WTC11 (cell line): ENCODE results near the gene PAF1. TPM values are rescaled to one million over a fixed set of nuclear protein-coding genes. Genes with fewer than 3 reads are reported as not detected.

Experiments used
- ATAC-seq: fragments of 200-7000 bp; cut with Tn5 transposase; 2 replicates; pipeline ENCODE4 v1.10.0; 2021; ENCODE audit warnings: mild to moderate bottlenecking, moderate library complexity
- CTCF ChIA-PET: fragments of 300-600 bp; sonication (Branson Sonifier 250); formaldehyde crosslinking; loops from one replicate; lab custom pipeline; 2021; ENCODE audit warnings: antibody characterized with exemption; lab: Charles Lee
- POLR2A ChIA-PET: fragments of 350-600 bp; sonication (Branson Sonifier 250); formaldehyde crosslinking; loops from one replicate; lab custom pipeline; 2021; ENCODE audit warnings: antibody characterized with exemption; lab: Charles Lee
- DNase-seq: peaks from one replicate; pipeline ENCODE4 v3.0.0; 2021; ENCODE audit warnings: low spot score
- H3K27ac Mint-ChIP-seq: 2 replicates; pipeline ENCODE4 v1.8.0; 2021; ENCODE audit warnings: mixed read lengths
- H3K27me3 Mint-ChIP-seq: 2 replicates; pipeline ENCODE4 v1.8.0; 2021; ENCODE audit warnings: low read depth, mild to moderate bottlenecking, moderate library complexity, mixed read lengths
- H3K36me3 Mint-ChIP-seq: 2 replicates; pipeline ENCODE4 v1.8.0; 2021; ENCODE audit warnings: mixed read lengths
- H3K4me1 Mint-ChIP-seq: 2 replicates; pipeline ENCODE4 v1.8.0; 2022; ENCODE audit warnings: mixed read lengths
- H3K4me3 Mint-ChIP-seq: 2 replicates; pipeline ENCODE4 v1.8.0; 2021; ENCODE audit warnings: mild to moderate bottlenecking, moderate library complexity, mixed read lengths
- H3K9me3 Mint-ChIP-seq: 2 replicates; pipeline ENCODE4 v1.8.0; 2021; ENCODE audit warnings: mixed read lengths
- CBFB ChIP-seq: sonication (generic); formaldehyde crosslinking; IDR thresholded peaks from 2 replicates; pipeline ENCODE4 v1.8.1; 2022; ENCODE audit warnings: mild to moderate bottlenecking, low read depth, missing genetic modification reagents
- FOXP1 ChIP-seq: sonication (generic); formaldehyde crosslinking; IDR thresholded peaks from 2 replicates; pipeline ENCODE4 v1.8.0; 2022; ENCODE audit warnings: missing genetic modification reagents, mild to moderate bottlenecking, moderate library complexity, borderline replicate concordance
- JAZF1 ChIP-seq: fragments of 250-450 bp; sonication (Bioruptor Pico); IDR thresholded peaks from 2 replicates; pipeline ENCODE4 v1.9.0; 2021; ENCODE audit warnings: moderate library complexity, mild to moderate bottlenecking, inconsistent platforms
- OVOL2 ChIP-seq: fragments of 250-450 bp; sonication (Bioruptor Pico); IDR thresholded peaks from 2 replicates; pipeline ENCODE4 v1.9.0; 2021; ENCODE audit warnings: mild to moderate bottlenecking, borderline replicate concordance
- SMAD3 ChIP-seq: sonication (generic); formaldehyde crosslinking; IDR thresholded peaks from 2 replicates; pipeline ENCODE4 v1.8.0; 2022; ENCODE audit warnings: missing genetic modification reagents, mild to moderate bottlenecking, borderline replicate concordance
- SMAD4 ChIP-seq: sonication (generic); formaldehyde crosslinking; IDR thresholded peaks from 2 replicates; pipeline ENCODE4 v1.8.0; 2022; ENCODE audit warnings: mild to moderate bottlenecking, missing genetic modification reagents
- ZBTB21 ChIP-seq: sonication (generic); formaldehyde crosslinking; IDR thresholded peaks from 2 replicates; pipeline ENCODE4 v1.8.1; 2023; ENCODE audit warnings: mild to moderate bottlenecking, missing genetic modification reagents, borderline replicate concordance
- ZNF219 ChIP-seq: sonication (generic); formaldehyde crosslinking; IDR thresholded peaks from 2 replicates; pipeline ENCODE4 v1.8.0; 2023; ENCODE audit warnings: missing genetic modification reagents, mild to moderate bottlenecking, borderline replicate concordance
- ZNF232 ChIP-seq: sonication (generic); formaldehyde crosslinking; IDR thresholded peaks from 2 replicates; pipeline ENCODE4 v1.8.0; 2022; ENCODE audit warnings: mild to moderate bottlenecking, missing genetic modification reagents
- ZNF423 ChIP-seq: fragments of 250-450 bp; sonication (Bioruptor Pico); IDR thresholded peaks from 2 replicates; pipeline ENCODE4 v2.1.2; 2022; ENCODE audit warnings: mild to moderate bottlenecking, moderate library complexity
- total RNA-seq: library from RNA; stranded (reverse); gene quantifications from 3 replicates; pipeline ENCODE4 v1.2.3, GENCODE V29; 2021
- TF ChIP-seq, protein P1 (sequence below): sonication (generic); formaldehyde crosslinking; IDR thresholded peaks from 2 replicates; pipeline ENCODE4 v1.8.1; 2022; ENCODE audit warnings: low read depth, mild to moderate bottlenecking, moderate library complexity, missing genetic modification reagents, borderline replicate concordance
- TF ChIP-seq, protein P2 (sequence below): sonication (generic); formaldehyde crosslinking; IDR thresholded peaks from 2 replicates; pipeline ENCODE4 v1.8.0; 2023; ENCODE audit warnings: missing genetic modification reagents, mild to moderate bottlenecking, borderline replicate concordance
- TF ChIP-seq, protein P3 (sequence below): fragments of 250-450 bp; sonication (Bioruptor Pico); IDR thresholded peaks from 2 replicates; pipeline ENCODE4 v2.1.2; 2022; ENCODE audit warnings: mild to moderate bottlenecking, moderate library complexity
- TF ChIP-seq, protein P4 (sequence below): sonication (generic); formaldehyde crosslinking; conservative IDR thresholded peaks from 2 replicates; pipeline ENCODE4 v1.8.1; 2023; ENCODE audit warnings: mild to moderate bottlenecking, low read depth, missing genetic modification reagents, moderate library complexity
- TF ChIP-seq, protein P5 (sequence below): sonication (generic); formaldehyde crosslinking; IDR thresholded peaks from 2 replicates; pipeline ENCODE4 v1.8.0; 2022; ENCODE audit warnings: mild to moderate bottlenecking, missing genetic modification reagents
- TF ChIP-seq, protein P6 (sequence below): sonication (generic); formaldehyde crosslinking; IDR thresholded peaks from 2 replicates; pipeline ENCODE4 v1.8.1; 2023; ENCODE audit warnings: mild to moderate bottlenecking, missing genetic modification reagents, moderate library complexity
- TF ChIP-seq, protein P7 (sequence below): sonication (generic); formaldehyde crosslinking; IDR thresholded peaks from 2 replicates; pipeline ENCODE4 v1.8.1; 2022; ENCODE audit warnings: missing genetic modification reagents, borderline replicate concordance

The PAF1 gene
- total RNA-seq, 1 experiment from 2014 or later, result 27.8 TPM

DNA sequence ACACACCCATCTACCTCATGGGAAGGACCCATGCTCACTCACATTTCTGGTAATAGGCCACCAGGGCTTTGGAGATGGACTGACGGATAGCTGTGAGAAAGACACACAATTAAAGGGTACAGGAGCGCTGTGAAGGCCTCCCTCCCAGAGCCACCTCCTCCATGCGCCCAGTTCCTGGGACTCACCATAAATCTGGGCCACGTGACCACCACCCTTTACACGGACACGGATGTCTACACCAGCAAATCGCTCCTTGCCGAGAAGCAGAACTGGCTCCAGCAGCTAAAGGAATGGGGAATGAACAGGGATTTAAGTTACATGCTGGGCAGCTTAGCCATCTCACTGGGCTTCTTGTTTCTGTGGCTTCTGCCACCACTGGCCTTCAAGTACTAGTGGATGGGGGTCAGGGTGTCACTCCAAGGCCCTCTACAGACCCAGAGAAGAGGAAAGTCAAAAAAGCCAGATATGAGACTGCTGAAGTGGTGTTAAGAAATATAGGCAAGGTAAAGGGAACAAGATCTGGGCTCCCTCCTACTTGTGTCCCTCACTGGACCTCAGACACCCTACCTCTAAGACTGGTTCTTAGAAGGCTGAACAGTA lies 42.7 kb upstream of the PAF1 start:
- ChIA-PET CTCF (interaction anchor here (0.7 to 1.0 kb wide), 2 partner anchors 19 to 22 kb away, joined by 3 read pairs; no protein-coding TSS in a partner anchor), POLR2A (no interaction called here)
- Mint-ChIP-seq H3K36me3 (peaks cover 34% of the 10 kb centered on the region), H3K27ac (peak overlapping the region; percentile 94), H3K4me1 (peaks cover 52% of the 10 kb centered on the region), H3K9me3 (no peaks in the 10 kb centered on the region), H3K4me3 (peak overlapping the region; percentile 99), H3K27me3 (no peaks in the 10 kb centered on the region)
- TF ChIP-seq, protein P1, sequence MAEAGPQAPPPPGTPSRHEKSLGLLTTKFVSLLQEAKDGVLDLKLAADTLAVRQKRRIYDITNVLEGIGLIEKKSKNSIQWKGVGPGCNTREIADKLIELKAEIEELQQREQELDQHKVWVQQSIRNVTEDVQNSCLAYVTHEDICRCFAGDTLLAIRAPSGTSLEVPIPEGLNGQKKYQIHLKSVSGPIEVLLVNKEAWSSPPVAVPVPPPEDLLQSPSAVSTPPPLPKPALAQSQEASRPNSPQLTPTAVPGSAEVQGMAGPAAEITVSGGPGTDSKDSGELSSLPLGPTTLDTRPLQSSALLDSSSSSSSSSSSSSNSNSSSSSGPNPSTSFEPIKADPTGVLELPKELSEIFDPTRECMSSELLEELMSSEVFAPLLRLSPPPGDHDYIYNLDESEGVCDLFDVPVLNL (CRISPR knock-in tag), result no peak
- TF ChIP-seq SMAD3 (CRISPR knock-in tag) (no peak), CBFB (CRISPR knock-in tag) (no peak), OVOL2 (CRISPR knock-in tag) (no peak), ZNF232 (CRISPR knock-in tag) (no peak), ZNF219 (no peak), ZNF423 (CRISPR knock-in tag) (no peak), ZBTB21 (CRISPR knock-in tag) (no peak), SMAD4 (no peak), FOXP1 (CRISPR knock-in tag) (no peak), JAZF1 (CRISPR knock-in tag) (no peak)
- TF ChIP-seq, protein P2, sequence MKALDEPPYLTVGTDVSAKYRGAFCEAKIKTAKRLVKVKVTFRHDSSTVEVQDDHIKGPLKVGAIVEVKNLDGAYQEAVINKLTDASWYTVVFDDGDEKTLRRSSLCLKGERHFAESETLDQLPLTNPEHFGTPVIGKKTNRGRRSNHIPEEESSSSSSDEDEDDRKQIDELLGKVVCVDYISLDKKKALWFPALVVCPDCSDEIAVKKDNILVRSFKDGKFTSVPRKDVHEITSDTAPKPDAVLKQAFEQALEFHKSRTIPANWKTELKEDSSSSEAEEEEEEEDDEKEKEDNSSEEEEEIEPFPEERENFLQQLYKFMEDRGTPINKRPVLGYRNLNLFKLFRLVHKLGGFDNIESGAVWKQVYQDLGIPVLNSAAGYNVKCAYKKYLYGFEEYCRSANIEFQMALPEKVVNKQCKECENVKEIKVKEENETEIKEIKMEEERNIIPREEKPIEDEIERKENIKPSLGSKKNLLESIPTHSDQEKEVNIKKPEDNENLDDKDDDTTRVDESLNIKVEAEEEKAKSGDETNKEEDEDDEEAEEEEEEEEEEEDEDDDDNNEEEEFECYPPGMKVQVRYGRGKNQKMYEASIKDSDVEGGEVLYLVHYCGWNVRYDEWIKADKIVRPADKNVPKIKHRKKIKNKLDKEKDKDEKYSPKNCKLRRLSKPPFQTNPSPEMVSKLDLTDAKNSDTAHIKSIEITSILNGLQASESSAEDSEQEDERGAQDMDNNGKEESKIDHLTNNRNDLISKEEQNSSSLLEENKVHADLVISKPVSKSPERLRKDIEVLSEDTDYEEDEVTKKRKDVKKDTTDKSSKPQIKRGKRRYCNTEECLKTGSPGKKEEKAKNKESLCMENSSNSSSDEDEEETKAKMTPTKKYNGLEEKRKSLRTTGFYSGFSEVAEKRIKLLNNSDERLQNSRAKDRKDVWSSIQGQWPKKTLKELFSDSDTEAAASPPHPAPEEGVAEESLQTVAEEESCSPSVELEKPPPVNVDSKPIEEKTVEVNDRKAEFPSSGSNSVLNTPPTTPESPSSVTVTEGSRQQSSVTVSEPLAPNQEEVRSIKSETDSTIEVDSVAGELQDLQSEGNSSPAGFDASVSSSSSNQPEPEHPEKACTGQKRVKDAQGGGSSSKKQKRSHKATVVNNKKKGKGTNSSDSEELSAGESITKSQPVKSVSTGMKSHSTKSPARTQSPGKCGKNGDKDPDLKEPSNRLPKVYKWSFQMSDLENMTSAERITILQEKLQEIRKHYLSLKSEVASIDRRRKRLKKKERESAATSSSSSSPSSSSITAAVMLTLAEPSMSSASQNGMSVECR (CRISPR knock-in tag), result no peak
- TF ChIP-seq, protein P3, sequence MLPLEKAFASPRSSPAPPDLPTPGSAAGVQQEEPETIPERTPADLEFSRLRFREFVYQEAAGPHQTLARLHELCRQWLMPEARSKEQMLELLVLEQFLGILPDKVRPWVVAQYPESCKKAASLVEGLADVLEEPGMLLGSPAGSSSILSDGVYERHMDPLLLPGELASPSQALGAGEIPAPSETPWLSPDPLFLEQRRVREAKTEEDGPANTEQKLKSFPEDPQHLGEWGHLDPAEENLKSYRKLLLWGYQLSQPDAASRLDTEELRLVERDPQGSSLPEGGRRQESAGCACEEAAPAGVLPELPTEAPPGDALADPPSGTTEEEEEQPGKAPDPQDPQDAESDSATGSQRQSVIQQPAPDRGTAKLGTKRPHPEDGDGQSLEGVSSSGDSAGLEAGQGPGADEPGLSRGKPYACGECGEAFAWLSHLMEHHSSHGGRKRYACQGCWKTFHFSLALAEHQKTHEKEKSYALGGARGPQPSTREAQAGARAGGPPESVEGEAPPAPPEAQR (CRISPR knock-in tag), result no peak
- TF ChIP-seq, protein P4, sequence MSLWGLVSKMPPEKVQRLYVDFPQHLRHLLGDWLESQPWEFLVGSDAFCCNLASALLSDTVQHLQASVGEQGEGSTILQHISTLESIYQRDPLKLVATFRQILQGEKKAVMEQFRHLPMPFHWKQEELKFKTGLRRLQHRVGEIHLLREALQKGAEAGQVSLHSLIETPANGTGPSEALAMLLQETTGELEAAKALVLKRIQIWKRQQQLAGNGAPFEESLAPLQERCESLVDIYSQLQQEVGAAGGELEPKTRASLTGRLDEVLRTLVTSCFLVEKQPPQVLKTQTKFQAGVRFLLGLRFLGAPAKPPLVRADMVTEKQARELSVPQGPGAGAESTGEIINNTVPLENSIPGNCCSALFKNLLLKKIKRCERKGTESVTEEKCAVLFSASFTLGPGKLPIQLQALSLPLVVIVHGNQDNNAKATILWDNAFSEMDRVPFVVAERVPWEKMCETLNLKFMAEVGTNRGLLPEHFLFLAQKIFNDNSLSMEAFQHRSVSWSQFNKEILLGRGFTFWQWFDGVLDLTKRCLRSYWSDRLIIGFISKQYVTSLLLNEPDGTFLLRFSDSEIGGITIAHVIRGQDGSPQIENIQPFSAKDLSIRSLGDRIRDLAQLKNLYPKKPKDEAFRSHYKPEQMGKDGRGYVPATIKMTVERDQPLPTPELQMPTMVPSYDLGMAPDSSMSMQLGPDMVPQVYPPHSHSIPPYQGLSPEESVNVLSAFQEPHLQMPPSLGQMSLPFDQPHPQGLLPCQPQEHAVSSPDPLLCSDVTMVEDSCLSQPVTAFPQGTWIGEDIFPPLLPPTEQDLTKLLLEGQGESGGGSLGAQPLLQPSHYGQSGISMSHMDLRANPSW, result no peak
- TF ChIP-seq, protein P5, sequence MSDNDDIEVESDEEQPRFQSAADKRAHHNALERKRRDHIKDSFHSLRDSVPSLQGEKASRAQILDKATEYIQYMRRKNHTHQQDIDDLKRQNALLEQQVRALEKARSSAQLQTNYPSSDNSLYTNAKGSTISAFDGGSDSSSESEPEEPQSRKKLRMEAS, result no peak
- TF ChIP-seq, protein P6, sequence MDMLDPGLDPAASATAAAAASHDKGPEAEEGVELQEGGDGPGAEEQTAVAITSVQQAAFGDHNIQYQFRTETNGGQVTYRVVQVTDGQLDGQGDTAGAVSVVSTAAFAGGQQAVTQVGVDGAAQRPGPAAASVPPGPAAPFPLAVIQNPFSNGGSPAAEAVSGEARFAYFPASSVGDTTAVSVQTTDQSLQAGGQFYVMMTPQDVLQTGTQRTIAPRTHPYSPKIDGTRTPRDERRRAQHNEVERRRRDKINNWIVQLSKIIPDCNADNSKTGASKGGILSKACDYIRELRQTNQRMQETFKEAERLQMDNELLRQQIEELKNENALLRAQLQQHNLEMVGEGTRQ, result no peak
- TF ChIP-seq, protein P7, sequence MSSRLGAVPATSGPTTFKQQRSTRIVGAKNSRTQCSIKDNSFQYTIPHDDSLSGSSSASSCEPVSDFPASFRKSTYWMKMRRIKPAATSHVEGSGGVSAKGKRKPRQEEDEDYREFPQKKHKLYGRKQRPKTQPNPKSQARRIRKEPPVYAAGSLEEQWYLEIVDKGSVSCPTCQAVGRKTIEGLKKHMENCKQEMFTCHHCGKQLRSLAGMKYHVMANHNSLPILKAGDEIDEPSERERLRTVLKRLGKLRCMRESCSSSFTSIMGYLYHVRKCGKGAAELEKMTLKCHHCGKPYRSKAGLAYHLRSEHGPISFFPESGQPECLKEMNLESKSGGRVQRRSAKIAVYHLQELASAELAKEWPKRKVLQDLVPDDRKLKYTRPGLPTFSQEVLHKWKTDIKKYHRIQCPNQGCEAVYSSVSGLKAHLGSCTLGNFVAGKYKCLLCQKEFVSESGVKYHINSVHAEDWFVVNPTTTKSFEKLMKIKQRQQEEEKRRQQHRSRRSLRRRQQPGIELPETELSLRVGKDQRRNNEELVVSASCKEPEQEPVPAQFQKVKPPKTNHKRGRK (CRISPR knock-in tag), result no peak
- ATAC-seq, result no peak
- no peak for DNase-seq
